Hypothalamus (tissue), 51 donors: Measurements from ENCODE around the gene FAM241A.
"Not testable (repeated sequence)": the region's sequence is repeated elsewhere in the genome, so short reads cannot be mapped to it uniquely, and the experiment has no call there.

ENCODE experiments used
- DNase-seq, 51 donors: peaks; one replicate each; lab custom pipeline; 2025; lab: John Stamatoyannopoulos, UW

The FAM241A gene

GRCh38 chr4:112130906-112131305 lies 14.3 kb upstream of the FAM241A start:
- no peak for DNase-seq

- DNase-seq, result no peak
Measured at GRCh38 chr4:112136551-112136950, 8.7 kb upstream of the FAM241A start.

GRCh38 chr4:112138538-112138937 lies 6.7 kb upstream of the FAM241A start:
- DNase-seq, result no peak

GRCh38 chr4:112140536-112140935 lies 4.7 kb upstream of the FAM241A start:
- no peak for DNase-seq

- no peak for DNase-seq
Measured at GRCh38 chr4:112141366-112142138, 3.7 kb upstream of the FAM241A start.

GRCh38 chr4:112142182-112142581 lies 3.1 kb upstream of the FAM241A start:
- DNase-seq, result no peak

GRCh38 chr4:112143781-112144180 lies 1.5 kb upstream of the FAM241A start:
- DNase-seq, result no peak

GRCh38 chr4:112144546-112145325 lies 518 bp upstream of the FAM241A start:
- DNase-seq, result peak in 2 of 51 donors; percentile 9 to 25

- peak in 33 of 51 donors; percentile 2 to 60 (median 27) for DNase-seq
Measured at GRCh38 chr4:112145790-112146501, 692 bp downstream of the FAM241A start.

- no peak for DNase-seq
Measured at GRCh38 chr4:112146502-112146813, 1.2 kb downstream of the FAM241A start.

- peak in 2 of 51 donors; percentile 2 to 3 for DNase-seq
Measured at GRCh38 chr4:112147697-112148096, 2.4 kb downstream of the FAM241A start.

GRCh38 chr4:112150920-112151319 lies 5.7 kb downstream of the FAM241A start:
- no peak for DNase-seq

- DNase-seq, result no peak
Measured at GRCh38 chr4:112152521-112152920, 7.3 kb downstream of the FAM241A start.

GRCh38 chr4:112153211-112153791 lies 8.0 kb downstream of the FAM241A start:
- DNase-seq, result no peak

GRCh38 chr4:112156112-112156511 lies 10.9 kb downstream of the FAM241A start:
- no peak for DNase-seq

- no peak for DNase-seq
Measured at GRCh38 chr4:112156553-112156952, 11.3 kb downstream of the FAM241A start.

- DNase-seq, result not testable (repeated sequence)
Measured at GRCh38 chr4:112163706-112164105, 18.5 kb downstream of the FAM241A start.

GRCh38 chr4:112167794-112168193 lies 22.5 kb downstream of the FAM241A start:
- DNase-seq, result no peak

GRCh38 chr4:112168719-112169500 lies 23.7 kb downstream of the FAM241A start:
- no peak for DNase-seq

GRCh38 chr4:112170451-112170993 lies 25.3 kb downstream of the FAM241A start:
- DNase-seq, result no peak
